ENCODE measurements around the gene ELFN1.
"Not testable (repeated sequence)": the region's sequence is repeated elsewhere in the genome, so short reads cannot be mapped to it uniquely, and the experiment has no call there.

Gene ELFN1

GRCh38 chr7:1709281-1709680, 39.2 kb downstream of the ELFN1 start:
- no peak for DNase-seq (ENCODE audit: low spot score)

- no peak for DNase-seq (ENCODE audit: low spot score)
These were observed 39.8 kb downstream of the ELFN1 start for GRCh38 chr7:1709900-1710299.

GRCh38 chr7:1710936-1711335, 40.9 kb downstream of the ELFN1 start:
- DNase-seq (ENCODE audit: low spot score): no peak

- DNase-seq (ENCODE audit: low spot score): no peak
These were observed 42.9 kb downstream of the ELFN1 start for GRCh38 chr7:1712907-1713501.

- DNase-seq (ENCODE audit: low spot score): no peak
These were observed 43.7 kb downstream of the ELFN1 start for GRCh38 chr7:1713502-1714484.

- no peak for DNase-seq (ENCODE audit: low spot score)
These were observed 44.7 kb downstream of the ELFN1 start for GRCh38 chr7:1714583-1715330.

- DNase-seq (ENCODE audit: low spot score): no peak
These were observed 45.2 kb downstream of the ELFN1 start for GRCh38 chr7:1715331-1715625.

GRCh38 chr7:1715671-1716074, 45.6 kb downstream of the ELFN1 start:
- DNase-seq (ENCODE audit: low spot score): no peak

GRCh38 chr7:1716263-1717094, 46.4 kb downstream of the ELFN1 start:
- no peak for DNase-seq (ENCODE audit: low spot score)

GRCh38 chr7:1717095-1717483, 47.0 kb downstream of the ELFN1 start:
- no peak for DNase-seq (ENCODE audit: low spot score)

GRCh38 chr7:1717903-1718676, 48.0 kb downstream of the ELFN1 start:
- no peak for DNase-seq (ENCODE audit: low spot score)

GRCh38 chr7:1718850-1719249, 48.8 kb downstream of the ELFN1 start:
- not testable (repeated sequence) for DNase-seq (ENCODE audit: low spot score)

GRCh38 chr7:1719256-1719655, 49.2 kb downstream of the ELFN1 start:
- DNase-seq (ENCODE audit: low spot score): not testable (repeated sequence)

- DNase-seq (ENCODE audit: low spot score): no peak
These were observed 49.8 kb downstream of the ELFN1 start for GRCh38 chr7:1719913-1720312.

- DNase-seq (ENCODE audit: low spot score): no peak
These were observed 50.2 kb downstream of the ELFN1 start for GRCh38 chr7:1720326-1720725.

GRCh38 chr7:1721047-1721690, 51.1 kb downstream of the ELFN1 start:
- peak; percentile 79 for DNase-seq (ENCODE audit: low spot score)

- no peak for DNase-seq (ENCODE audit: low spot score)
These were observed 53.2 kb downstream of the ELFN1 start for GRCh38 chr7:1723254-1723653.

GRCh38 chr7:1724118-1724910, 54.2 kb downstream of the ELFN1 start:
- no peak for DNase-seq (ENCODE audit: low spot score)

- peak; percentile 28 for DNase-seq (ENCODE audit: low spot score)
These were observed 55.2 kb downstream of the ELFN1 start for GRCh38 chr7:1725199-1725690.
